Activated naive CD4-positive, alpha-beta T cell treated with Interleukin-2 at 50 U/mL for 16 hours (primary cell): Measurements from ENCODE around the gene TTLL10.

Experiments
- DNase-seq: peaks from one replicate; pipeline ENCODE4 v3.0.0-alpha.2; 2020

TTLL10 gene

GRCh38 chr1:1207571-1207892 lies 33.9 kb downstream of the TTLL10 start:
- no peak for DNase-seq

GRCh38 chr1:1208713-1209433 lies 35.2 kb downstream of the TTLL10 start:
- peak; percentile 62 for DNase-seq

GRCh38 chr1:1210726-1211540 lies 37.3 kb downstream of the TTLL10 start:
- peak; percentile 1 for DNase-seq

GRCh38 chr1:1211541-1212441 lies 38.1 kb downstream of the TTLL10 start:
- peak; percentile 1 for DNase-seq

- DNase-seq, result peak; percentile 57
Measured at GRCh38 chr1:1212780-1213344, 39.2 kb downstream of the TTLL10 start.

- peak; percentile 62 for DNase-seq
Measured at GRCh38 chr1:1213345-1214265, 39.9 kb downstream of the TTLL10 start, which contains the start of gene TNFRSF4. Gene TNFRSF4, minus strand, starts transcription at chr1:1214153. Its CDS starts 26 bp downstream, at chr1:1214127.

GRCh38 chr1:1215080-1215676 lies 41.5 kb downstream of the TTLL10 start:
- DNase-seq, result peak; percentile 55

GRCh38 chr1:1215881-1216605 lies 42.4 kb downstream of the TTLL10 start:
- DNase-seq, result no peak

GRCh38 chr1:1216770-1217620 lies 43.3 kb downstream of the TTLL10 start:
- DNase-seq, result peak; percentile 82

GRCh38 chr1:1217621-1218523 lies 44.2 kb downstream of the TTLL10 start:
- DNase-seq, result peak; percentile 72

GRCh38 chr1:1218524-1219200 lies 45.0 kb downstream of the TTLL10 start:
- no peak for DNase-seq

GRCh38 chr1:1219341-1219740 lies 45.7 kb downstream of the TTLL10 start:
- peak; percentile 73 for DNase-seq

- DNase-seq, result no peak
Measured at GRCh38 chr1:1220197-1220596, 46.5 kb downstream of the TTLL10 start.

GRCh38 chr1:1221887-1222574 lies 48.4 kb downstream of the TTLL10 start:
- DNase-seq, result no peak

GRCh38 chr1:1222575-1223225 lies 49.0 kb downstream of the TTLL10 start:
- no peak for DNase-seq

GRCh38 chr1:1223321-1223720 lies 49.6 kb downstream of the TTLL10 start:
- no peak for DNase-seq

GRCh38 chr1:1223891-1224290 lies 50.2 kb downstream of the TTLL10 start:
- no peak for DNase-seq
